Fibroblast of lung (primary cell): Measurements from ENCODE around the gene GPR34.

Experiments
- CTCF ChIP-seq, 2 donors: IDR thresholded peaks in 1 of 2; conservative IDR thresholded peaks in 1 of 2; 1 replicate in 1 of 2; 2 replicates in 1 of 2; pipeline ENCODE4 v1.5.1; 2011 to 2012; ENCODE audit warnings: low read length in 2 of 2, control low read depth in 1 of 2, inconsistent platforms in 1 of 2, low read depth in 1 of 2, mild to moderate bottlenecking in 1 of 2
- EZH2 ChIP-seq: IDR thresholded peaks from 2 replicates; pipeline ENCODE4 v1.5.1; 2012; ENCODE audit warnings: low read length, control low read depth, mild to moderate bottlenecking; ENCODE audit errors: missing control alignments

DNA sequence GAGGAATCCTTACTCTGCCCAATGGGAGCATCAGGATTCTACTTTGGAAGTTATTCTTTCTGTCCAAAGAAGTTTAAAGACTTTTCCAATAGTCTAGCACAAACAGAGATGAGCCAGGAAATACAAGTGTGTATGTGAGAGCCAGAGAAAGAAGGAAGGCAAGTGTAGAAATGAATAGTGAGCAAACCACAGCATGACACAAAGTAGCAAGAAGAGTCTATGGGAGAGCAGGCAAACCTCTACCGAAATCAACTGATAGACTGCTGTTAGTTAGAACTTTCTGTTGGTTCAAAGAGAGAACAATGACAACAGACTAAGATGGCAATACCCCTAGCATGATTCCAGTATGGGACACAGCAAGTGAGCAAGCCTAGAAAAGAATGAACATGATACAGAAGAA, 16.1 kb upstream of the GPR34 start:
- no peak for TF ChIP-seq CTCF (conservative IDR thresholded peaks at IDR 0.05 in 1 of 2, IDR thresholded peaks at IDR 0.05 in 1 of 2; ENCODE audit: low read depth in 1 of 2, low read length in 2 of 2)
- TF ChIP-seq EZH2: no peak
